Progenitor cell of endocrine pancreas (in vitro differentiated cells): ENCODE measurements around the gene ARHGAP30. TPM values are rescaled to one million over a fixed set of nuclear protein-coding genes. Genes with fewer than 3 reads are reported as not detected.

Experiments
- DNase-seq: peaks from one replicate; pipeline ENCODE4 v3.0.0; 2021; ENCODE audit warnings: low spot score; ENCODE audit not compliant: unreplicated experiment
- H3K27ac Mint-ChIP-seq: 2 replicates; pipeline ENCODE4 v1.8.0; 2021; ENCODE audit warnings: mild to moderate bottlenecking, moderate library complexity, mixed read lengths
- H3K27me3 Mint-ChIP-seq: 2 replicates; pipeline ENCODE4 v1.8.0; 2021; ENCODE audit warnings: mixed read lengths
- H3K36me3 Mint-ChIP-seq: 2 replicates; pipeline ENCODE4 v1.8.0; 2022; ENCODE audit warnings: mixed read lengths; ENCODE audit not compliant: insufficient read depth
- H3K4me1 Mint-ChIP-seq: 2 replicates; pipeline ENCODE4 v1.8.0; 2021; ENCODE audit warnings: low read depth, mixed read lengths
- H3K4me3 Mint-ChIP-seq: 2 replicates; pipeline ENCODE4 v1.8.0; 2021; ENCODE audit warnings: low read depth, mild to moderate bottlenecking, moderate library complexity, mixed read lengths
- H3K9me3 Mint-ChIP-seq: 2 replicates; pipeline ENCODE4 v1.8.0; 2021; ENCODE audit warnings: low read depth, mixed read lengths
- total RNA-seq: library from RNA; stranded (reverse); gene quantifications from 2 replicates; pipeline ENCODE4 v1.2.1, GENCODE V29; 2021
- TF ChIP-seq, protein P1 (sequence below): fragments of 200-600 bp; sonication (generic); IDR thresholded peaks from one replicate; pipeline ENCODE4 v1.5.0; 2021; ENCODE audit warnings: antibody characterized with exemption, mild to moderate bottlenecking; ENCODE audit not compliant: unreplicated experiment

The ARHGAP30 gene
- total RNA-seq, 1 donor from 2014 or later = not detected

GRCh38 chr1:161099090-161099802 is 29.6 kb upstream of the ARHGAP30 start:
- peaks cover 9% of the 10 kb centered on the region for H3K27me3 Mint-ChIP-seq
- H3K27ac Mint-ChIP-seq = peak overlapping the region; percentile 47
- peaks cover 5% of the 10 kb centered on the region for H3K4me1 Mint-ChIP-seq
- no peaks in the 10 kb centered on the region for H3K9me3 Mint-ChIP-seq
- TF ChIP-seq, protein P1, sequence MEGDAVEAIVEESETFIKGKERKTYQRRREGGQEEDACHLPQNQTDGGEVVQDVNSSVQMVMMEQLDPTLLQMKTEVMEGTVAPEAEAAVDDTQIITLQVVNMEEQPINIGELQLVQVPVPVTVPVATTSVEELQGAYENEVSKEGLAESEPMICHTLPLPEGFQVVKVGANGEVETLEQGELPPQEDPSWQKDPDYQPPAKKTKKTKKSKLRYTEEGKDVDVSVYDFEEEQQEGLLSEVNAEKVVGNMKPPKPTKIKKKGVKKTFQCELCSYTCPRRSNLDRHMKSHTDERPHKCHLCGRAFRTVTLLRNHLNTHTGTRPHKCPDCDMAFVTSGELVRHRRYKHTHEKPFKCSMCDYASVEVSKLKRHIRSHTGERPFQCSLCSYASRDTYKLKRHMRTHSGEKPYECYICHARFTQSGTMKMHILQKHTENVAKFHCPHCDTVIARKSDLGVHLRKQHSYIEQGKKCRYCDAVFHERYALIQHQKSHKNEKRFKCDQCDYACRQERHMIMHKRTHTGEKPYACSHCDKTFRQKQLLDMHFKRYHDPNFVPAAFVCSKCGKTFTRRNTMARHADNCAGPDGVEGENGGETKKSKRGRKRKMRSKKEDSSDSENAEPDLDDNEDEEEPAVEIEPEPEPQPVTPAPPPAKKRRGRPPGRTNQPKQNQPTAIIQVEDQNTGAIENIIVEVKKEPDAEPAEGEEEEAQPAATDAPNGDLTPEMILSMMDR = no peak
- peaks cover 6% of the 10 kb centered on the region for H3K36me3 Mint-ChIP-seq
- DNase-seq = no peak
- peak overlapping the region; percentile 79 for H3K4me3 Mint-ChIP-seq

DNA sequence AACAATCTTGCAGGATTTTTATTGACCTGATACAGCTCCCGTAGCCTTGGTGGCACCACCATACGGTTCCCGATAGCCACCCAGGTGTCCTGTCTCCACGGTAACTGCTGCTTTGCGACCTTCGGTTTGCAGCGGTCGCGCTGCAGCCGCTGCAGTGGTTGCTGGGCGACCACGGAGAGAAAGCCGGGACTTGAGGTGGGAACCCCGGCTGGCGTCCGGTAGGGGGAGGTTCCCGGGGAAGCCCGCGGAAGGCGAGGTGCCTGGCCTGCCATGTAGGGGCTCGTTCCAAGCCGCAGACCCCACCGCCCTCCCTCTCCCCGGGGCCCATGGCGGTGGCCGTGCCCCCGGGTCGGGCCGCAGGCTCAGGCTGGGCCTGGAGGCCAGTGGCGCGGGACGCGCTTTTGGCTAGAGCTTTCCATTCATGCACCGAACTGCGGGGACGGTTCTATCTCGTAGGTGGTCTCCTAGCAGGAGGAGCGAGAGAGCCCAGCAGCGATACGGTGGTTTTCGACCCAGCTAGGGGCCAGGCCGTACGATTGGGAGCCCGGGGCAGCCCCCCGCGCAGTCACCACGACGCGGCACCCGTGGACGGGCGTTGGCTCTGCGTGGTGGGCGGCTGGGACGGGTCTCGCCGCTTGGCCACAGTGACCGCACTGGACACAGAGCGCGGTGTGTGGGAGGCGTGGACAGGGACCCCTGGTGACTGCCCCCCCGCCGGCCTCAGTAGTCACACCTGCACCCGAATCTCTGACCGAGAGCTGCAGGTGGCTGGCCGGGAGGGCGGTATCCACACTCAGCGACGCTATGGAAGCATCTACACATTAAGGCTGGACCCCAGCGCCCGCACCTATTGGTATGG is 28.7 kb upstream of the ARHGAP30 start, which contains the start of gene KLHDC9:
Gene KLHDC9, plus strand, starts transcription at position 152 of the 859 bp plus-strand sequence. Its CDS starts 175 bp downstream, at position 327.
- Mint-ChIP-seq H3K27me3 (peaks cover 9% of the 10 kb centered on the region), H3K9me3 (no peaks in the 10 kb centered on the region), H3K36me3 (peaks cover 6% of the 10 kb centered on the region), H3K4me1 (peaks cover 5% of the 10 kb centered on the region), H3K27ac (peak within 1 kb of the TSS; percentile 98), H3K4me3 (peak within 1 kb of the TSS; percentile 79)
- peak; percentile 88 for DNase-seq
- TF ChIP-seq, protein P1 = peak; percentile 33

- peaks cover 9% of the 10 kb centered on the region for H3K27me3 Mint-ChIP-seq
- H3K27ac Mint-ChIP-seq = no peak overlapping the region
- H3K4me3 Mint-ChIP-seq = no peak overlapping the region
- no peaks in the 10 kb centered on the region for H3K9me3 Mint-ChIP-seq
- peaks cover 2% of the 10 kb centered on the region for H3K36me3 Mint-ChIP-seq
- H3K4me1 Mint-ChIP-seq = peaks cover 5% of the 10 kb centered on the region
- DNase-seq = no peak
- TF ChIP-seq, protein P1 = no peak
Measured at GRCh38 chr1:161096530-161096929, 26.8 kb upstream of the ARHGAP30 start.

GRCh38 chr1:161096015-161096414 is 26.3 kb upstream of the ARHGAP30 start:
- Mint-ChIP-seq H3K9me3 (no peaks in the 10 kb centered on the region), H3K4me3 (no peak overlapping the region), H3K27me3 (peaks cover 9% of the 10 kb centered on the region), H3K27ac (no peak overlapping the region), H3K36me3 (peaks cover 2% of the 10 kb centered on the region), H3K4me1 (peaks cover 5% of the 10 kb centered on the region)
- no peak for DNase-seq
- TF ChIP-seq, protein P1 = no peak

GRCh38 chr1:161095230-161095629 is 25.5 kb upstream of the ARHGAP30 start:
- Mint-ChIP-seq H3K4me3 (no peak overlapping the region), H3K9me3 (no peaks in the 10 kb centered on the region), H3K27ac (no peak overlapping the region), H3K36me3 (peaks cover 2% of the 10 kb centered on the region), H3K27me3 (peaks cover 9% of the 10 kb centered on the region), H3K4me1 (peaks cover 5% of the 10 kb centered on the region)
- no peak for DNase-seq
- TF ChIP-seq, protein P1 = no peak
